ENCODE measurements around the gene USP20.

- no peak for TF ChIP-seq CTCF (IDR thresholded peaks at IDR 0.05)
- TF ChIP-seq POLR2A (IDR thresholded peaks at IDR 0.05): no peak
Measured at GRCh38 chr9:129916707-129917106, 81.4 kb downstream of the USP20 start.
